CD4-positive, alpha-beta T cell treated with Interleukin-1 beta for 1 hour (primary cell): ENCODE data around the gene IL22.
"Not testable (repeated sequence)": the region's sequence is repeated elsewhere in the genome, so short reads cannot be mapped to it uniquely, and the experiment has no call there.

Source experiments
- DNase-seq, 2 donors: peaks; one replicate each; pipeline ENCODE4 v3.0.0-alpha.2; 2020 to 2022

Gene IL22

DNA sequence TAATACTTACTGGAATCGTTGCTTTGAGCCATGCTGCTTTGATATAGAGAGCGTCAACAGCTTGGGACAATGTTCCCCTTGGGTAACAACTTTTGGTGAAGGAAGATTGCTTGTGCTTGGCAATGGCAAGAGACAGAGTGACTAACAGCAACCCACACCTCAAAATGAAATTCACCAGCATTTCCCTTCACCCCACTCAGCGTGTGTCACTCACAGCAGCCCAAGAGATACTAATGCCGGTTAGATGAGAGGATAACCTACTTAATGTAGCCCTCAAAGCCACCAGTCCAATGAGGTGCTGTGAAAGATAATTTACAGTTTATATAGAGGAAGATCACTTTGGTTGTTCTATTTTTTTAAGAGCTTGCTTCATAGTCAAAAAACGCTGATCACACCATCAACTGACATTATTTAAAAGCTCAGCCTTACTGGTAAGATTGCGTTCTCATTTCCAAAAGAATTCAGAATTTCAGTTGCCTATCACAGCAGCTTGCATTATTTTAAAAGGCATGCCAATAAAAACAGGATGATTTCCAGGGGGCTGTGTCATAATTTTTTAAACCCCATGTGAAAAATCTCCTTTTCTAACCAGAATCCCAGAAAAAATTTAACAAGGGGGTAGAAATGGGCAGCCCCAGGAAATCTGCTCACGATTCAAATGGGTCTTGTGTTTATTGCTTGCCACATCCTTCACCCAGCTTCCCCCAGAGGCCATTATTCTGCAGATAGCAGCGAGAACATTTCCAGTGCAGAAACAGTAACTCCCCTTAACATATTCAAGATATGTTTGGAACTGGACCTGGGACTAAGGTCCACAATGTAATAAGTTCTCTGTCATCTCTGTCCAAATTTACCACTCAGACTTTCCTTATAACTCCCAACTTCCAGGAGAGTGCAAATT, 27.6 kb downstream of the IL22 start, which contains the start of gene IL26:
IL26 (minus strand) TSS at position 235 of the 901 bp plus-strand sequence; CDS start at position 181, 54 bp downstream.
- no peak for DNase-seq

DNA sequence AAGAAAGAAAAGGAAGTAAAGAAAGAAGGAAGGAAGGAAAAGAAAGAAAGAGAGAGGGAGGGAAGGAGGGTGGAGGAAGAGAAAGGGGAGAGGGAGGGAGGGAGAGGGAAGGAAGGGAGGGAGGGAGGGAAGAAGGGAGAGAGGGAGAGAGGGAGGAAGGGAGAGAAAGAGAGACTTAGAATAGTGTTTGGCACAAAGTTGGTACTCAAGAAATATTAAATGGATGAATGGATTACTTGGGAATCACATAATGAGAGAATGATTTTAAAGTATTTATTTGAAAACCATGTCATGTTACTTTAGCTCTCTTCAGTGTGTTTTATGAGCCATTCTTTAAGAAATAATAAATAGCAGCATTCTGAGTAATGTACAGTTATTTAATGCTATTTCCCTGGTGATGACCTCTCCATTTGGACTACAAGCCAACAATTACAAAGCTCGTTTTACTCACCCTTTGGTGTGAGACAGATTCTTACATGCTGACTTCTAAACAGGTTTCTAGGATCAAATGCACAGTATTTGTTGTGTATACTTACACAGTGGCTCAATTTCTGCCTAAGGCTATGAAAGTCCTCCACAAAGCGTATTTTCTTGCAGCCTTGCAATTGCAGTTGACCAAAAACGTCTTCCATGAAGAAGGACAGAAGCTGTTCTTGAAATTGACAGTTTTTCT, 28.7 kb downstream of the IL22 start:
- DNase-seq, result no peak

DNA sequence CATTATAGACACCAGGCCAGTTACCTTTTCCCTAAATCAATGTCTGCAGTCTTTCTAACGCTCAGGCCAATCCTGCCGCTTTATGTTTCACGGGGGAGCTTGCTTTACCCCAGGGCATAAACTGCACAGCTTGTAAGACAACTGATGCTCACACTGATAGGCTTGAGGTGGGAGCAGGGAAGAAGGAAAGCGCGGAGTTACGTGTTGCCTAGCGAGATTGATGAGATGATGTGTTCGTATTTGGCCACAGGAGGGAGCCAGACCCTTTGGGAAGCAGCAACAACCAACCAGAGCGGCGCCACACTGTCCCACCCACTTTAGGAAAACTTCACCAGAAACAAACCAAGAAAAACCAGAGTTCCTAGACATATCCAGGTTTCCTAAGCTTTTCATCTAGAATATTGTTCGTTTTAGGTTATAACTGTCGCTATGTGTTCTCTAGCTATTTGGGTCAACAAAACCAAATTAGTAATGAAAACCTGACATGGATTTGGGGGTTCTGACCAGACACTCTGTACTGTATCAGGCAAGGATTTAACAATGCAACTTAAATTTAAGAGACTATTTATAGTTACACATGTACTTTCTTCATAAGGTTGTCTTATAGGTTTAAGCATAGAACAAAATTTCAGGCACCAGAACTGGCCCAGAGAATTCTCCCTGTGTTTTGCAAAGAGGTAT, 30.2 kb downstream of the IL22 start:
- DNase-seq, result peak; percentile 76 to 81

DNA sequence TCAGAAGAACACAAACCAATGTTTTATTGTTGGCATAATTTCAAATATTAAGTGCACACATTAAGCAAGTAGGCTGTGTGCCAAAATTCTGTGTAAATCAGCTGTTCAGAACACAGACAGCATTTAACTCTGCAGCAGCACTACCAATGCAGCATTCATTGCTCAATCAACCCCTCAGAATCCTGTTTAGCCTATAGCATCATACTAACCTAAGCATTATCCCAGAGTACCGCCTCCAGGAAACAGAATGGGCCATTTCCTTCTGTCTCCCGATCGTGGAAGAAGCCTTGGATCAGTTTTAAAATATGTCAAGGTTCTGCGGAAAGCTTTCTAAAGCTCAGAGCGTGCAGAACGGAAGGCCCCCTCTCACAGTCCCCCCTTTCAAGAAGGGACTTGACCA, 31.1 kb downstream of the IL22 start:
- DNase-seq, result no peak

DNA sequence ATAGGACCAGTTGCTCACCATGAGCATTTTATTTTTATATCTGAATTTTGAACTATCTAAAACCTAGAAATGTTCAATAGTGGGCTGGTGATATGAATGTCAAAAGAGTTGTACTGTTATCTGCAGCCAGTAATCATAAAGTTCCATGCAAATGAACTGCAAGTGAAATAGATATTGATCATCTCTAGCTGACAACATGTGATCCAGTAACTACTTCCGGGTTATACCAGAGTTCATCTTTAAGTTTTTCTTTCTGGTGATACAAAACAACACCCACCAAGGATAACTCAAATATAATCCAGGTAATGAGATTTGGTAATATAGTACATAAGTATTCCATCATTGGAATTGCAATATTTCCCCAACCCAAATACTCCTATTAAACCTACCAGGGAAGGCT, 31.9 kb downstream of the IL22 start:
- no peak for DNase-seq

DNA sequence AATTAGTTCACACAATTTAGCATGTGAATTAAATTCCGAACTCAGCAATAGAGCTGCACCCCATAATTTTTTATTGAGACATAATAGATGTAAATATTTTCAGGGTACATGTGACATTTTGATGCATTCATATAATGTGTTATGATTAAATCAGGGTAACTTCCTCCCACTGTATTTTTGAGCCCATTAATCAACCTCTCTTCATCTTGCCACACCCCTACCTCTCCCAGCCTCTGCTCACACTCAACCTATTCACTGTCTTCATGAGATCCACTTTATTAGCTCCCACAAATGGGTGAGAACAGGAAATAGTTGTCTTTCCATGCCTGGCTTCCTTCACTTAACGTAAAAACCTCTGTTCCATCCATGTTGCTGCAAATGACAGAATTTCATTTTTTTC, 42.5 kb downstream of the IL22 start:
- no peak for DNase-seq

DNA sequence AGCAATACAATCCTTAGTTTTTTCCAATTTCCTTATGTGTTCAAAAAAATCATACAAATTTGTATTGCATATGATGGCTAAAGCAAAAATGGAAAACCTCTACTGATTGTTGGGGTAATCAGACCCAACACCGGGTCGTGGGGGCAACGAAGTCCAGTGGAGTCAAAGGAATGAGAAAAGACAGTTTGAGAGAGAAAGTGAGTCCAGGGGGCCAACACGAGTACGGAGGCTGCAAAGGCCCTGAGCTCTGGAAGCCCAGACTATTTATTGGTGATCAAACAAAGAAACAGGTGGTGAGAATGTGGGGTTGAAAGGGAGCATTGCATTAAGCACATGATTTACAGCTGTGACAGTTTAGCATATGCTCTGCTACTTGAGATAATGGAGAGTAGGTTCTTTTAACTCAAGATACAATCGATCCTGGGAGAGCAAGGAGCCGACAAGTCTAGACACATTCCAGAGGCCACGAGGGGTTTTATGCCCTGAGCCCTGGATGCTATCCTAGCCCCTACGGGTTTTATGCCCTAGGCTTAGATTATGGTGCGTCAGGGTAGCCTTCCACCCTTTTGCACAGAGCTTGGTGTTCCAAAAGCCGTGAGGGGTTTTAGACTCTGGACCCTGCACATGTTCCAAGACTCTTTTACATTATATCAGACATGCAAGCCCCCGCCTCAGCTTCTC, 44.2 kb downstream of the IL22 start:
- not testable (repeated sequence) for DNase-seq

DNA sequence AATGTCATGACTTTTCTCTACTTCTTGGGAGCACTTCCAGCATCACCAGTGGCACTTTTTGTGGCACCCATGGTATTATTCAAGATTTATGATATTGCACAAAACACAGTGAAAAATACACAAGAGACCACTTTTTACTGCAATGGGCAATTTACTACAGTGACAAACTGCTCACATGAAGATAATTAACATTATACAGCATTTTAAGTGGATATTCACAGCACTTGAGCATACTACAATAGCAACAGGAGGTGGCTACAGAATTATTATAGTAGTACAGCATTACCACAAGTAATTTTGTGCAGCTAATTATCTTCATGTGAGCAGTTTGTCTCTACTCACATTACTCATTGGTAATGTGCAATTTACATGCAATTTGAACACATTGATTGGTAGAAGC, 46.1 kb downstream of the IL22 start:
- DNase-seq, result no peak

DNA sequence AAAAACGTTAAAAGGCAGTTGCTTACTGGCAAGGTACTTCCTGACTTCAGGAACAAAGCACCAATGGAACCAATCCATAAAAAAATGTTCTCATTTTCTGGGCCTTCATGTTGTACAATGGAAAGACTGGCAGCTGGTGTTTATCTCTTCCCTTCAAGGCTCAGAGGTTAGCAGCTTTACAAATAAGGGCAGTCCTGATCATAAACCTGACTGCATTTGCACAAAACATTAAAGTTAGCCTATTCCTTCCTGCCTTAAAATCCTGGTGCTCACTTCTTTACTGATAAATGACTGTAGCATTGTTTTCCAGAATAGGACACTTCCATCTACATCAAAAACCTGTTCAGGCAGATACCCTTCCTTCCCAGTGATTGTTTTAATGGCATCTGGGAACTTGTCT, 47.0 kb downstream of the IL22 start:
- DNase-seq, result no peak

DNA sequence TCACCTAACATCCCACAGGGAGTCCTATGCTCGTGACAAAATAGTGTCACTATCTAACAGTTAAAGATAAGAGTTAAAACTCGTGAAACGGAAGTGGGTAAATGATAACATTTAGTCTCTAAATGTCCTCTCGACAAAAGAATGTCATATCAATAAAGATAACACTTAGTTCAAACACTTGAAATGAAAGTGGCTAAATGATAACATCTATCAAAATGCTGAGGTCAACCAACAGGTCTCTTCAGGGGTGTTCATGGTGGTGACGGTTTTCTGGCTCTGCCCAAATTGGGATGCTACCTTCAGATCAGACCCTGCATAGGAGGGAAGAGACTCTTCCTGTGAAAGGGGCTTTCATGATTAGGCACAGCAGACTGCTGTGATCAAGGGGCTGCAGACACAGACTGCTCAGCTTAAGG, 49.9 kb downstream of the IL22 start:
- DNase-seq, result peak in 1 of 2 donors; percentile 20

DNA sequence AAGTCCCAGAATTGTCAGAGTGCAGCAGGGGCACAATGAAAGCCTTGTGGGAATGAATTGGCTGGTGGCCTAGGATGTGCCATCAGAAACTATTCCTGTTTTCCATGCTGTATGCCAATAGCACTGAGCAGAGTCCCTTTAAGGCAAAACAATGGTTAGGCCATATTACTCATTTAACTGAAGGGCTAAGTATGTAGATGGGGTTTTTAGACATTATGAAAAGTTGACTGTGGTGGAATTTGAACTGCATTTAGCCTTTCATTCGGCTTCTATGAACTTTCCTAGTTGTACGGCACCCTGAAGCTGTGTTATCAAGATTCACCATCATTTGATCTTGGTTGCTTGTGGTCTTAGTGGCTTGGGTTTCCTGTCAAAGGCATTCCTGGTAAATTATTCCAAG, 52.5 kb downstream of the IL22 start:
- no peak for DNase-seq

DNA sequence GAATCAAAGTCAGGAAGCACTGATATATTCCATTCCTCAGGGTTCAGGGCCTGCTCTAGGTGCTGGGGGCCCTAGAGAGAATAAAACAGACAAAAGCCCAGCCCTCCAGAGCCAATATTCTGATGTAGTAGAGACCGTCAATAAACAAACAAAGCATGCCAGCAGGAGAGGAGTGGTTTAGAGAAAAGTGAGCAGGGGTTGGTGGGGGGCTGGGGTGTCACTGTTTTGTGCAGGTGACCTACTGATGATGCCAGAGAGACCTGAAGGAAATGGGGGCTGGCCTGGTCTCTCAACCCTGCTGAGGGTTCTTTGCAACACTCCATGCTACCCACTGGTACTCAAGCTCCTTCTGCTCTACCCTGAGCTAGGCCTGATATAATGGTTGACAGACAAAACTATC, 54.3 kb downstream of the IL22 start:
- DNase-seq, result no peak

DNA sequence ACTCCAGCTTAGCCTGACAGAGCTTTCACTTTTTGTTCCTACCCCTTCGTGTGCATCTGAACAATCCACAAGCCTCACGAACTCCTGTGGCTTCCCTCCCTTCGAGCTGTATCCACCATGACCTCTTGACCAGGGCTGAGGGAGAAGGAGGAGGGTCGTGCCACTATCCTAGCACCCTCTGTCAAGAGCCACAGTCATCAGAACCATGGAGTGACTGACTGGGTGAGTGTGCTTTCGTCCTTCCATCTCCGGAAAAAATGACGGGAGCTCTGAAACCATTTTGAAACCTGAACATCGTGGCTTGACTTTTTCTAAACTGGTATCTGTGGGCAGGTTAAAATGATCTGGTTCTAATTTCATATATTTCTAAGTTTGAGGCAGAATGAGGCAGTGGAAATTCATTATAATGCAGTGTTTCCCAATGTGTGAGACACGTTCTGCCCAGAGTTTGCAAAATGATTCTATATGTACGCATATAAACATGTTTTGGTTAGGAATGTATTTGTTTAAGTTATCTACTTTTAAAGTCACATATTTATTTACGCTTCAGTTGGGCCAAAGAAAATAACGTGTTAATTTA, 54.8 kb downstream of the IL22 start:
- no peak for DNase-seq
